ENCODE results near the gene THAP2. TPM values are rescaled to one million over a fixed set of nuclear protein-coding genes. Genes with fewer than 3 reads are reported as not detected.

Gene THAP2
- total and polyA plus RNA-seq, 8 donors: 1.1 to 4.3 (median 2.3) TPM

DNA sequence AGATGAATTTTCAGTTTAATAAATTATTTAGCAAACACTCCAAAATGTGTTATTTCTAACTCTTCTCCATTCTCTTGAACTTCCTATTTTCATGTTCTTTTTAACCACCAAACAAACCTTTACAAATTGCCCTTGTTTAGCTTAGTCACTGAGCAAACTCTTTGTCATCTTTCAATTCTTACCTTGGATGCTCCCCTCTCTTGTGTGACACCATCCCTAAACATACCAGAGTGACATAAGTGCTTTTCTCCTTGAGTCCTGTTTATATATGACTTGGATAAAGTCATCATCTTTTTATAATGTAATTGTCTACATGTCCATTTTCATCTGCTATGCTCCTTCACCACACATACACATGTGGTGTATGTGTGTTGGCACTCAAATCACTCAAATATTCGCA lies 18.4 kb downstream of the THAP2 start:
- Histone ChIP-seq H3K9me3 (no peaks in the 10 kb centered on the region), H3K27ac (no peak overlapping the region), H3K27me3 (no peaks in the 10 kb centered on the region), H3K4me1 (peaks cover 0 to 8% (median 4%) of the 10 kb centered on the region in 3 donors), H3K4me3 (no peak overlapping the region), H3K36me3 (no peaks in the 10 kb centered on the region)
- no peak for FAIRE-seq
- intact Hi-C loops (cut with DNase I): no loop called here
- no peak for ATAC-seq
- TF ChIP-seq, protein P1, sequence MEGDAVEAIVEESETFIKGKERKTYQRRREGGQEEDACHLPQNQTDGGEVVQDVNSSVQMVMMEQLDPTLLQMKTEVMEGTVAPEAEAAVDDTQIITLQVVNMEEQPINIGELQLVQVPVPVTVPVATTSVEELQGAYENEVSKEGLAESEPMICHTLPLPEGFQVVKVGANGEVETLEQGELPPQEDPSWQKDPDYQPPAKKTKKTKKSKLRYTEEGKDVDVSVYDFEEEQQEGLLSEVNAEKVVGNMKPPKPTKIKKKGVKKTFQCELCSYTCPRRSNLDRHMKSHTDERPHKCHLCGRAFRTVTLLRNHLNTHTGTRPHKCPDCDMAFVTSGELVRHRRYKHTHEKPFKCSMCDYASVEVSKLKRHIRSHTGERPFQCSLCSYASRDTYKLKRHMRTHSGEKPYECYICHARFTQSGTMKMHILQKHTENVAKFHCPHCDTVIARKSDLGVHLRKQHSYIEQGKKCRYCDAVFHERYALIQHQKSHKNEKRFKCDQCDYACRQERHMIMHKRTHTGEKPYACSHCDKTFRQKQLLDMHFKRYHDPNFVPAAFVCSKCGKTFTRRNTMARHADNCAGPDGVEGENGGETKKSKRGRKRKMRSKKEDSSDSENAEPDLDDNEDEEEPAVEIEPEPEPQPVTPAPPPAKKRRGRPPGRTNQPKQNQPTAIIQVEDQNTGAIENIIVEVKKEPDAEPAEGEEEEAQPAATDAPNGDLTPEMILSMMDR (IDR thresholded peaks at IDR 0.05): no peak
- 86 to 92% methylated on average over 1 of the region's 1 CpG for WGBS, 2 donors
- no peak for DNase-seq

DNA sequence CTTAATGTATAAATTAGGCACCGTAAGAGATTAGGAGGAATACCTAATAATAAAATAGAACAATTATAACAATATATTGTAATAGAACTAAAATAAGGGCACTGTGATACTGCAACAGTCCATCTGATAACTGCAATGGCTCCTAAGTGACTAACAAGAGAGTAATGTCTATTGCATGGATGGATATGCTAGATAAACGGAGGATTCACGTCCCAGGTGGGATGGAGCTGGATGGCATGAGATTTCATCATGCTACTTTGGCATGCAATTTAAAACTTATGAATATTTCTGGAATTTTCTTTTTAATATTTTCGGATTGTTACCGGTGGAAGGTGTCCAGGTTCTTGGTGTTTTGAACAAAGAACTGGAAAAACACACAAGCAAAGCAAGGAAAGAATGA lies 19.5 kb downstream of the THAP2 start:
- peaks cover 0 to 16% (median 6%) of the 10 kb centered on the region in 3 donors for H3K4me1 ChIP-seq
- FAIRE-seq (no peak), DNase-seq (no peak), ATAC-seq (no peak)
- no peaks in the 10 kb centered on the region for H3K9me3 ChIP-seq
- intact Hi-C loops (cut with DNase I): no loop called here
- TF ChIP-seq, protein P1 (IDR thresholded peaks at IDR 0.05): no peak
- WGBS, 2 donors: 82 to 83% methylated on average over 5 of the region's 5 CpGs
- H3K27me3 ChIP-seq: no peaks in the 10 kb centered on the region
- H3K27ac ChIP-seq: no peak overlapping the region
- no peak overlapping the region for H3K4me3 ChIP-seq
- no peaks in the 10 kb centered on the region for H3K36me3 ChIP-seq

DNA sequence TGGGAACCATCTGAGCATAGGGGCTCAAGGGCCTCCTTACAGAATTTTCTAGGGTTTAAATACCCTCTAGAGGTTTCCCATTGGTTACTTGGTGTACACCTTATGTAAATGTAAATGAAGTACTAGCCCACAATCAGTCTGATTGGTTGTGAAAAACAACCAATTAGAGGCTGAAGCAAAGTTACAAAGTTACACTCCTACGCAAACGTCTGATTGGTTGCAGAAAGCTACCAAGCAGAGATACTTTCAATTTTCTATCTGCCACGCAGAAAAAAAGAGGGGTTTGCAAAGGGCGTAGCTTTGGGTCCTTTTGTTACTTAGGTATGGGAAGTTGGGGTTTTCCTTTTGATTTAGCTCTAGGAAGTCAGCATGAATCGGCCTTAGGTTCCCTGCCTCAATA lies 20.0 kb downstream of the THAP2 start:
- DNase-seq: no peak
- H3K4me3 ChIP-seq: no peak overlapping the region
- no peak for ATAC-seq
- no peaks in the 10 kb centered on the region for H3K9me3 ChIP-seq
- intact Hi-C loops (cut with DNase I): no loop called here
- no peaks in the 10 kb centered on the region for H3K36me3 ChIP-seq
- H3K27ac ChIP-seq: no peak overlapping the region
- peaks cover 0 to 19% (median 6%) of the 10 kb centered on the region in 3 donors for H3K4me1 ChIP-seq
- TF ChIP-seq, protein P1 (IDR thresholded peaks at IDR 0.05): no peak
- no peaks in the 10 kb centered on the region for H3K27me3 ChIP-seq
- no peak for FAIRE-seq
- 75 to 80% methylated on average over 5 of the region's 5 CpGs for WGBS, 2 donors

DNA sequence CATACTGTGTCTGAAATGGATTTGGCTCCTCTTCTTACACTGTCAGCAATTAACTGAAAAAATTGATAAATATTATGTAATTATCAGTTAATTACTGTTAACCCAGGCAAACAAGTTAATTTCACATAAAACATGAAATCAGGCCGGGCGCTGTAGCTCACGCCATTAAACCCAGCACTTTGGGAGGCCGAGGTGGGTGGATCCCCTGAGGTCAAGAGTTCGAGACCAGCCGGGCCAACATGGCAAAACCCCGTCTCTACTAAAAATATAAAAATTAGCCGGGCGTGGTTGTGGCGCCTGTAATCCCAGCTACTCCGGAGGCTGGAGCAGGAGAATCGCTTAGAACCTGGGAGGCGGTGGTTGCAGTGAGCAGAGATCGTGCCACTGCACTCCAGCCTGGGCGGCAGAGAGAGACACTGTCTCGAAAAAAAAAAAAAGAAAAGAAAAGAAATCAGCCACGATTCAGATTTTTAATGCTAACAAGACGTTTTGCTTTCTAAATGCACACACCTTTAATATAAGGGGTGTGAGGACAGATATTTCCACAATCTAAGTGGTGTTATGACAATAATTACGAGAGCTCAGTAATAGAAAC lies 21.3 kb downstream of the THAP2 start:
- H3K4me3 ChIP-seq: peak overlapping the region; percentile 64 to 82 (median 70)
- TF ChIP-seq, protein P1 (IDR thresholded peaks at IDR 0.05): no peak
- ATAC-seq (peak; percentile 6 to 29 (median 10)), DNase-seq (peak in 1 of 6 donors; percentile 19), FAIRE-seq (no peak)
- H3K27ac ChIP-seq: peak overlapping the region; percentile 80 to 90 (median 86)
- intact Hi-C loops (cut with DNase I): no loop called here
- H3K4me1 ChIP-seq: peaks cover 0 to 23% (median 6%) of the 10 kb centered on the region in 3 donors
- H3K27me3 ChIP-seq: no peaks in the 10 kb centered on the region
- 8 to 9% methylated on average over 19 of the region's 19 CpGs for WGBS, 2 donors
- no peaks in the 10 kb centered on the region for H3K9me3 ChIP-seq
- H3K36me3 ChIP-seq: no peaks in the 10 kb centered on the region

DNA sequence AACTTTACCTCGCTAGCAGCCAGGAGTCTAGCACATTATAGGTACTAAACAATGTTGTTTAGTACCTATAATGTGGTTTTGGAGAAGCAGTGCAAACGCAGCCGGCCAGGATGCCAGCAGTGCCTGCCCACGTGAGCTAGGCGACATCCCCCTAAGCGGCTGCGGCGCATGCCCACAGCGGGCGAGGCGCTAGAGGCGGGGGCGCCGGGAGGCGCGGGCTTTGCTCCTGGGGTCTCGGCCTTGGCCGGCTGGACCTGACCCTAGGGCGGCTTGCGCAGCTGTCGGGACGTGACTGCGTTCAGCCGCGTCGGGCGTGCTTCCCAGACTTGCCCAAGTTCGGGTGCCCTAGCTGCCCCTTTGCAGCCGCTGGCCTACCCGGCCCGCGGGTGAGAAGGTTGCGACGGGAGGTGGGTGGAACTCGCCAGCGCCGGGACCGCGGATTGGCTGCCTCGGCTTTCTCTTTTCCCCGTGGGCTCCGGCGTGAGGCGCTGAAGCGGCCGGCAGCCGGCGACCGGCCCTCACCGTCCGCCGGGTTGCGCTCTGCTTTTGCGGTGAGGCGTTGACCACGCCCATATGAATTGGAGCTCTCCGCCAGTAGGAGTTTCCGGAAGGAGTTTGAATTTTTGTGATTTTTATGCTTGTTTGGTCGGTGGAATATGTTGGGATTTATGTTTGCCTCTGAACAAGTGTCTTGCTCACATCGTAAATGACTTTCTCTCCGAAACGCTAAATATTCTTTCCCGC lies 22.0 kb downstream of the THAP2 start, which contains the start of gene TMEM19:
Gene TMEM19 (plus strand): TSS at position 169 of the 744 bp plus-strand sequence. CDS start 599 bp downstream, outside the sequence.
- TF ChIP-seq, protein P1 (IDR thresholded peaks at IDR 0.05): no peak
- H3K27me3 ChIP-seq: no peaks in the 10 kb centered on the region
- H3K27ac ChIP-seq: peak within 1 kb of the TSS; percentile 80 to 90 (median 86)
- peak; percentile 89 to 93 (median 92) for DNase-seq
- WGBS, 2 donors: 0% methylated on average over 60 to 63 of the region's 63 CpGs
- peak; percentile 97 to 99 (median 98) for ATAC-seq
- H3K9me3 ChIP-seq: no peaks in the 10 kb centered on the region
- peaks cover 0 to 23% (median 6%) of the 10 kb centered on the region in 3 donors for H3K4me1 ChIP-seq
- H3K4me3 ChIP-seq: peak within 1 kb of the TSS; percentile 64 to 82 (median 70)
- FAIRE-seq: peak; percentile 80
- intact Hi-C loops (cut with DNase I): no loop called here
- no peaks in the 10 kb centered on the region for H3K36me3 ChIP-seq
